Measurements from ENCODE around the gene VEZT.

DNA sequence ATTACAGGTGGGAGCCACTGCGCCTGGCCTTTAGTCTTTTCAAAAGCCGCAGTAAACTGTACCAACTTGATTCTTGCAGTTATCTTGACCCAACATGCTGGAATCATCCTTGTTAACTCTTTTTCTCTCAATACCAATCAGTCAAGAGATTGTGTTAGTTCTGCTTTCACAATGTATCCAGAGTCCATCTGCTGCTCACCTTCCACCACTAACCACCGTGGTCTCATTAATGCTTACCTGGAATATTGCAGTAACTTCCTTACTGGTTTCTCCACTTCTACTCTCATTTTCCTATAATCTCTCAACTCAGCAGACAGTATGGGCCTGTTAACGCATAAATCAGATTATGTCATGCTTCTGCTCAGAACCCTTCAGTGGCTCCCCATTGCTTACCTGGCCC, 62.2 kb downstream of the VEZT start:
- TF ChIP-seq EP300 (IDR thresholded peaks at IDR 0.05), result no peak
- TF ChIP-seq POLR2A (IDR thresholded peaks at IDR 0.05), result no peak
- TF ChIP-seq, protein P1, sequence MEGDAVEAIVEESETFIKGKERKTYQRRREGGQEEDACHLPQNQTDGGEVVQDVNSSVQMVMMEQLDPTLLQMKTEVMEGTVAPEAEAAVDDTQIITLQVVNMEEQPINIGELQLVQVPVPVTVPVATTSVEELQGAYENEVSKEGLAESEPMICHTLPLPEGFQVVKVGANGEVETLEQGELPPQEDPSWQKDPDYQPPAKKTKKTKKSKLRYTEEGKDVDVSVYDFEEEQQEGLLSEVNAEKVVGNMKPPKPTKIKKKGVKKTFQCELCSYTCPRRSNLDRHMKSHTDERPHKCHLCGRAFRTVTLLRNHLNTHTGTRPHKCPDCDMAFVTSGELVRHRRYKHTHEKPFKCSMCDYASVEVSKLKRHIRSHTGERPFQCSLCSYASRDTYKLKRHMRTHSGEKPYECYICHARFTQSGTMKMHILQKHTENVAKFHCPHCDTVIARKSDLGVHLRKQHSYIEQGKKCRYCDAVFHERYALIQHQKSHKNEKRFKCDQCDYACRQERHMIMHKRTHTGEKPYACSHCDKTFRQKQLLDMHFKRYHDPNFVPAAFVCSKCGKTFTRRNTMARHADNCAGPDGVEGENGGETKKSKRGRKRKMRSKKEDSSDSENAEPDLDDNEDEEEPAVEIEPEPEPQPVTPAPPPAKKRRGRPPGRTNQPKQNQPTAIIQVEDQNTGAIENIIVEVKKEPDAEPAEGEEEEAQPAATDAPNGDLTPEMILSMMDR (IDR thresholded peaks at IDR 0.05), result no peak
- no peak for TF ChIP-seq POLR2AphosphoS5 (IDR thresholded peaks at IDR 0.05)
